Kidney epithelial cell (primary cell): ENCODE measurements around the gene CEP295NL. TPM values are rescaled to one million over a fixed set of nuclear protein-coding genes. Genes with fewer than 3 reads are reported as not detected.

Source experiments
- DNase-seq: peaks from one replicate; pipeline ENCODE4 v3.0.0-alpha.2; 2010; ENCODE audit warnings: low read depth
- H3K27me3 ChIP-seq: 2 replicates; pipeline ENCODE4 v1.6.0; 2011; ENCODE audit warnings: low read length; ENCODE audit not compliant: control insufficient read depth, insufficient read depth
- H3K36me3 ChIP-seq: 2 replicates; pipeline ENCODE4 v1.5.1; 2011; ENCODE audit warnings: low read length; ENCODE audit not compliant: control insufficient read depth, insufficient read depth
- H3K4me3 ChIP-seq: 2 replicates; pipeline ENCODE4 v1.5.1; 2011; ENCODE audit warnings: low read depth, mild to moderate bottlenecking, control low read depth, low read length
- total RNA-seq: library from RNA; depleted of rRNA; stranded (reverse); fragments of >200 nt; gene quantifications from 2 replicates; pipeline ENCODE4 v1.2.3, GENCODE V29; 2015
- TF ChIP-seq, protein P1 (sequence below): IDR thresholded peaks from 2 replicates; pipeline ENCODE4 v1.5.1; 2011; ENCODE audit warnings: mild to moderate bottlenecking, moderate library complexity, low read length, control low read depth, inconsistent platforms; ENCODE audit not compliant: insufficient read depth, poor library complexity, severe bottlenecking

The CEP295NL gene
- total RNA-seq, 1 donor from 2014 or later = 0.63 TPM

DNA sequence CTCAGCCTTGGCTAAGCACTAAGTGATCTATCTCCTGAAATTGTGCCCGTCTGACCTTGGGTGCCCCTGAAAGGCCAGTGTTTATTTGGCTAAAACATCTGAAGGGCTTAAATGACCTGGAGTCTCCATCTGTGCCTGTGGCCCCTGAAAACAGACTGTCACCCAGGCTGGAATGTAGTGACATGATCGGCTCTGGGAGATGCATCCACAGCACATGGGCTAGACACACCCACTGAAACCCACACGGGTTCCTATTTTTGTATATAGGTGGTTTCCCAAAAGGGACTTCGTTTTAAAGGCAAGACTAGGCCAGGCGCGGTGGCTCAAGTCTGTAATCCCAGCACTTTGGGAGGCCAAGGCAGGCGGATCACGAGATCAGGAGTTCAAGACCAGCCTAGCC is 13.5 kb downstream of the CEP295NL start:
- Histone ChIP-seq H3K36me3 (no peaks in the 10 kb centered on the region), H3K27me3 (no peaks in the 10 kb centered on the region), H3K4me3 (no peak overlapping the region)
- no peak for DNase-seq
- TF ChIP-seq, protein P1, sequence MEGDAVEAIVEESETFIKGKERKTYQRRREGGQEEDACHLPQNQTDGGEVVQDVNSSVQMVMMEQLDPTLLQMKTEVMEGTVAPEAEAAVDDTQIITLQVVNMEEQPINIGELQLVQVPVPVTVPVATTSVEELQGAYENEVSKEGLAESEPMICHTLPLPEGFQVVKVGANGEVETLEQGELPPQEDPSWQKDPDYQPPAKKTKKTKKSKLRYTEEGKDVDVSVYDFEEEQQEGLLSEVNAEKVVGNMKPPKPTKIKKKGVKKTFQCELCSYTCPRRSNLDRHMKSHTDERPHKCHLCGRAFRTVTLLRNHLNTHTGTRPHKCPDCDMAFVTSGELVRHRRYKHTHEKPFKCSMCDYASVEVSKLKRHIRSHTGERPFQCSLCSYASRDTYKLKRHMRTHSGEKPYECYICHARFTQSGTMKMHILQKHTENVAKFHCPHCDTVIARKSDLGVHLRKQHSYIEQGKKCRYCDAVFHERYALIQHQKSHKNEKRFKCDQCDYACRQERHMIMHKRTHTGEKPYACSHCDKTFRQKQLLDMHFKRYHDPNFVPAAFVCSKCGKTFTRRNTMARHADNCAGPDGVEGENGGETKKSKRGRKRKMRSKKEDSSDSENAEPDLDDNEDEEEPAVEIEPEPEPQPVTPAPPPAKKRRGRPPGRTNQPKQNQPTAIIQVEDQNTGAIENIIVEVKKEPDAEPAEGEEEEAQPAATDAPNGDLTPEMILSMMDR = no peak

DNA sequence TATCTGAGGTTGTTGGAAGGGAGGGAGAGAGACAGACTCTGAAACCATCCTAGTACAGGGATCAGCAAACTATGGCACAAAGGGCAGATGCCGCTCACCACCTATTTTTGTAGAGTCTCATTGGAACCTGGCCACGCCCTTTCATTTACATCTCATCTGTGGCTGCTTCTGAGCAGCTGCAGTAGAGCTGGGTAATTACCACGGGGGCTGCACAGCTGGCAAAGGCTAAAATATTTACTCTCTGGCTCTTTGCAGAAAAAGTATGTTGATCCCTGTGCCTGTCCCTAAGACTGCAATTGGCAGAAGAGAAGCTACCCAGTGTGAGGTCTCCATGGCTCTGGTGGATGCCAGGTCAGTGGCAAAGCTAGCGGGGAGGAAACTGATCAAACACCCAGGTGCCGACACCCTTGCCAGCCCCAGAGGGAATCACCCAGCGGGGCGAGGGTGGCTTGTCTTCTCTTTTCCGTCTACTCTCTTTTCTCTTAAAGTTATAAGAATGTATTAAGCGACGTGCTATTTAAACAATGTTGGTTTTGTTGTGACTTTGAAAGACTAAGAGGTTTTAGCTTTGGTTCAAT is 14.0 kb downstream of the CEP295NL start:
- H3K36me3 ChIP-seq = no peaks in the 10 kb centered on the region
- H3K4me3 ChIP-seq = no peak overlapping the region
- DNase-seq = no peak
- TF ChIP-seq, protein P1 = no peak
- H3K27me3 ChIP-seq = no peaks in the 10 kb centered on the region

DNA sequence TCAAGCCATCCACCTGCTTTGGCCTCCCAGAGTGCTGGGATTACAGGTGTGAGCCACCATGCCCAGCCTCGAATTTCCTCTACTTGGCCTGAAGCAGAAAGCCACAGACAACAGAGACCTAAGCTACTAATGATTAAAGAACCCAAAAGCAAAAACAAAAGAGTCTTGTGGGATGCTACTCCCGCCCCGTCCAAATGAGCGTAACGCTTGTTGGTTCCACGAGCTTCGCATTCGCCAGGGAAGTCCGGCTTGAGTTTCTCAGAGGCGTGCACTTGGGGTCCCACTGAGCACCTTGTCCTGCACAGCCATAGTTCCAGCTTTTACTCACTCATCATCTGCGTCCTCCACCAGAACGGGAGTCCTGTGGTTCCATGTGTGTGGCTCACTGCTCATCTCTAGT is 16.0 kb downstream of the CEP295NL start:
- TF ChIP-seq, protein P1 = no peak
- Histone ChIP-seq H3K4me3 (no peak overlapping the region), H3K36me3 (no peaks in the 10 kb centered on the region), H3K27me3 (no peaks in the 10 kb centered on the region)
- no peak for DNase-seq

DNA sequence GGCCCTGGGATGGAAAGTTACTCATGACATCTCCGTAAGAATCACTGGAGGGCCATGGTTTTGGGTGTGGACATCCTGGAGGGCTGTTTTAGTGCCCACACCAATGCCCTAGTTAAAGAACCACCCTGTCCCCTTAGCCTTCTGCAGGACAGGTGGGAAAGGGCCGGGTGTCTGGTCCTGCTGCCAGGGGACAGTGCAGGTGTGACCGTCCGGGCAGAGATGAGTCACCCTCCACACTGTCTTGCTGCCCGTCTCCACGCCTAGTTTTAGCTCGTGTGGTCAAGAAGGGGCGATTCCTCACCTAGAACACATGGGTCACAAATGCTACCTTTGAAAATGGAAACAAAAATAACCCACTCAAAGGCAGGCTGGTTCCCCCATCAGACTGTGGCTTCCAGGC is 17.0 kb downstream of the CEP295NL start:
- TF ChIP-seq, protein P1 = no peak
- DNase-seq = no peak
- Histone ChIP-seq H3K36me3 (no peaks in the 10 kb centered on the region), H3K27me3 (no peaks in the 10 kb centered on the region), H3K4me3 (no peak overlapping the region)

DNA sequence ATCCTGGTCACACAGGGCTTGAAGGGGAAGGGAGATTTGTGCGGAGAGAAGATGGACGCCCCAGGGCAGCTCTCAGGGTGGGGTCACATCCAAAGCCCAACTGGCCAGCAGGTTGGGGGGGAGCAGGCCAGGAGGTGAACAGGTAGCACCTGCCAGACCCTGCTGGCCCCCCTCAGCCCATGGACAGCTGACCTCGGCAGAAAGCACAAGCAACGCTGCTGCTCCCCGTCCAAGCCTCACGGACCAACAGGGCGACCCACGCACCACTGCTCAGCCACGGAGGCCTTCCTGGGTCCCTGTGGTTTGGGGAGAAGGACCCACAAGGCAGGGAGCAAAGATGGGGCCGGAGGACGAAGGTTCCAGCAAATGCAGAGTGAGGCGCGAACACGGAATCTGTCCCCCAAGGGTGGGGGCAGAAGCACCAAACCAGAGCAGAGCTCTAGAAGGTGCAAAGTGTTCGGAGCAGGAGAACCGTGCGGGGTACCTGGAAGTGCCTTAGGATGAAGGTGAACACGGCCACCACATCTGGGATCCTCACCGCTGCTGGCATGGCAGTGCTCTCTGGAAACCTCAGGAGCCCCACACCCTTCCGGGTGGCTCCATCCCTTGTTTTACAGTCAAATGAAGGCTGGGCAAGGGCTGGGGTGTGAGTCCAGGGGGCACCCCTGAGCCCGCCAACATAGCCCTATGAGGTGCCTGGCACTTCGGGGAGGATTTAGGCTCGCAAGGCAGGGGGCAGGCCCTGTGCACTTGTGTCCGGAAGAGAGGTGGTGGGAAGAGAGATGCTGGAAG is 17.9 kb downstream of the CEP295NL start:
- Histone ChIP-seq H3K4me3 (no peak overlapping the region), H3K27me3 (no peaks in the 10 kb centered on the region), H3K36me3 (no peaks in the 10 kb centered on the region)
- no peak for DNase-seq
- TF ChIP-seq, protein P1 = no peak
